ENCODE measurements around the gene STK39.

DNA sequence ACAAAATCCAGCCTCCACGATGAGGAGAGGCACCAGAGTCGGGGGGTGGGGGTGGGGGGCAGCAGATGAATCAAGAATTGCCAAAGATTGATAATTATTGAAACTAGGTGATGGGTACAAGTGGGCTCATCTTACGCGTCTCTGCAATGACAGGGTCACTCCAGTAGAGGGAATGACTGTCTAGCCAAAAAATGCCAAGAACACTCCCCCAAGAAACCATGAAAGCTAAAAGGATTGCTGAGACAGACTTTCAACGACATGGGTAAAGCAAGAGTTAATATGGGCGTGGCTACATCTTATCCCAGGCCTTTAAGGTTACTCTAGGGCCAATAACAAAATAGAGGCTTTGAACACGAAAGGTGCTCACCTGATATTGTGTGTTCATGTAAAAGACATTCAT lies 86.5 kb downstream of the STK39 start:
- TF ChIP-seq ZNF274 (IDR thresholded peaks at IDR 0.05; ENCODE audit: low read depth, low read length) (no peak), SUZ12 (IDR thresholded peaks at IDR 0.05; ENCODE audit: extremely low read depth, insufficient read depth, insufficient read length) (no peak), YY1 (IDR thresholded peaks at IDR 0.05; ENCODE audit: insufficient read depth, insufficient read length) (no peak)
